ENCODE data around the gene PLAAT4. TPM values are rescaled to one million over a fixed set of nuclear protein-coding genes. Genes with fewer than 3 reads are reported as not detected.

PLAAT4 gene
- total and polyA plus RNA-seq, 10 of the 15 experiments (the other 5 are each of a cell fraction or from before 2014, with no cell fraction given), result 6.0 to 34.3 (median 12.4) TPM

GRCh38 chr11:63536669-63537292, at the start of gene PLAAT4 (continued):
- TF ChIP-seq BACH1 (IDR thresholded peaks at IDR 0.05; ENCODE audit: borderline replicate concordance) (no peak), MXI1 (IDR thresholded peaks at IDR 0.05; ENCODE audit: low read depth, low read length) (no peak), CREM (IDR thresholded peaks at IDR 0.05; ENCODE audit: low read depth) (no peak)

GRCh38 chr11:63488789-63489188, 47.8 kb upstream of the PLAAT4 start:
- no peak for TF ChIP-seq MEF2A (IDR thresholded peaks at IDR 0.05; ENCODE audit: insufficient read depth, low read depth, low read length)
- TF ChIP-seq CREM (IDR thresholded peaks at IDR 0.05; ENCODE audit: low read depth), result no peak
- no peak for TF ChIP-seq CEBPZ (IDR thresholded peaks at IDR 0.05; ENCODE audit: low read depth, low read length)
- TF ChIP-seq BACH1 (IDR thresholded peaks at IDR 0.05; ENCODE audit: borderline replicate concordance), result no peak
- TF ChIP-seq CHD2 (IDR thresholded peaks at IDR 0.05; ENCODE audit: borderline replicate concordance, low read depth, low read length), result no peak
- no peak for TF ChIP-seq E2F8 (IDR thresholded peaks at IDR 0.05; ENCODE audit: low read depth, partially characterized antibody)
- TF ChIP-seq SIN3A (IDR thresholded peaks at IDR 0.05; ENCODE audit: low read depth, low read length), result no peak
- no peak for TF ChIP-seq MXI1 (IDR thresholded peaks at IDR 0.05; ENCODE audit: low read depth, low read length)
- no peak for TF ChIP-seq NRF1 (conservative IDR thresholded peaks at IDR 0.05; ENCODE audit: low read depth, low read length)
- no peak for TF ChIP-seq SPI1 (IDR thresholded peaks at IDR 0.05; ENCODE audit: borderline replicate concordance, insufficient read depth, low read depth, low read length)
- TF ChIP-seq ZNF207 (IDR thresholded peaks at IDR 0.05; ENCODE audit: borderline replicate concordance), result no peak
- no peak for TF ChIP-seq EGR1 (IDR thresholded peaks at IDR 0.05; ENCODE audit: borderline replicate concordance in 1 of 2, low read depth in 2 of 2, low read length in 2 of 2)
- no peak for TF ChIP-seq SMAD1 (IDR thresholded peaks at IDR 0.05; ENCODE audit: low read depth, partially characterized antibody)
- no peak for TF ChIP-seq CHD4 (IDR thresholded peaks at IDR 0.05)
- TF ChIP-seq MTA3 (IDR thresholded peaks at IDR 0.05; ENCODE audit: borderline replicate concordance, low read length), result no peak
- H3K36me3 ChIP-seq (ENCODE audit: control insufficient read depth in 2 of 2, insufficient read depth in 2 of 2, low read length in 1 of 2), result no peaks in the 10 kb centered on the region
- peaks cover 3 to 8% of the 10 kb centered on the region in 2 experiments; a peak in 3 of 4 replicates for H3K27me3 ChIP-seq (replicated peaks in 1 of 2; ENCODE audit: control insufficient read depth in 2 of 2, insufficient read depth in 2 of 2, low read length in 1 of 2)
- FAIRE-seq (no peak), ATAC-seq (no peak), DNase-seq (ENCODE audit: low read depth, low spot score) (no peak)
- no peaks in the 10 kb centered on the region for H4K20me1 ChIP-seq (ENCODE audit: control insufficient read depth, insufficient read depth)
- no peak overlapping the region for H3K9ac ChIP-seq (ENCODE audit: control insufficient read depth, insufficient read depth, low read length)
- H3K9me3 ChIP-seq (replicated peaks; ENCODE audit: control insufficient read depth, insufficient read depth, low read length), result peaks cover 2% of the 10 kb centered on the region; the same call in 2 of the 3 replicates
- in situ Hi-C loops (cut with MboI) (no loop called here), intact Hi-C loops (cut with micrococcal nuclease; ENCODE audit: unreplicated experiment) (no loop called here)
- no peak overlapping the region for H3K4me2 ChIP-seq (ENCODE audit: control insufficient read depth, insufficient read depth)
- ChIA-PET CTCF (interaction anchor here (6.0 kb wide), 1 partner anchor 9 kb away, joined by 25 read pairs; no protein-coding TSS in a partner anchor), SMC1A (ENCODE audit: uncharacterized antibody, unreplicated experiment) (interaction anchor here (1.1 to 1.9 kb wide), 3 partner anchors 8 to 19 kb away, joined by 4 to 7 read pairs (median 5); no protein-coding TSS in a partner anchor), POLR2A (no interaction called here), RAD21 (ENCODE audit: unreplicated experiment) (interaction anchor here (0.9 to 1.6 kb wide), 2 partner anchors 10 to 250 kb away, joined by 3 to 7 read pairs; no protein-coding TSS in a partner anchor)
- no peaks in the 10 kb centered on the region for H3K79me2 ChIP-seq (ENCODE audit: control insufficient read depth, insufficient read depth, low read length)
- H3K4me1 ChIP-seq (ENCODE audit: control insufficient read depth, insufficient read depth, low read length), result no peaks in the 10 kb centered on the region
- H2AFZ ChIP-seq (ENCODE audit: control insufficient read depth, low read depth, low read length), result no peak overlapping the region
- BruUV-seq (replicated peaks), result no TSS peak
- no peak overlapping the region for H3K27ac ChIP-seq (ENCODE audit: control insufficient read depth, insufficient read depth)
- no peak overlapping the region for H3K4me3 ChIP-seq
- WGBS (ENCODE audit: insufficient coverage, insufficient replicate concordance, low lambda C conversion rate, missing lambda C conversion rate), result 0% methylated on average over 1 of the region's 1 CpG
